Measurements from ENCODE around the gene OPCML.

OPCML gene

GRCh38 chr11:132913886-132914285, 618.4 kb downstream of the OPCML start:
- H3K79me2 ChIP-seq (ENCODE audit: control insufficient read depth, low read length): no peaks in the 10 kb centered on the region
- H3K9me3 ChIP-seq (ENCODE audit: control insufficient read depth, insufficient read depth, low read length): no peaks in the 10 kb centered on the region; the same call in 1 of the 2 replicates
- no peak overlapping the region for H3K27ac ChIP-seq (ENCODE audit: low read depth, low read length)
- no peaks in the 10 kb centered on the region for H3K36me3 ChIP-seq (ENCODE audit: control insufficient read depth, low read length)
- H3K27me3 ChIP-seq (ENCODE audit: control insufficient read depth, low read length): no peaks in the 10 kb centered on the region
- no peaks in the 10 kb centered on the region for H4K20me1 ChIP-seq (ENCODE audit: control insufficient read depth, insufficient read depth, low read depth, low read length)
- H3K4me1 ChIP-seq (ENCODE audit: control insufficient read depth, low read length): no peaks in the 10 kb centered on the region
- H3K4me2 ChIP-seq (ENCODE audit: low read length): no peak overlapping the region
- H3K4me3 ChIP-seq (ENCODE audit: low read length): no peak overlapping the region
- H3K9me2 ChIP-seq (replicated peaks; ENCODE audit: control insufficient read depth, low read length): no peaks in the 10 kb centered on the region
- TF ChIP-seq EZH2phosphoT487 (IDR thresholded peaks at IDR 0.05; ENCODE audit: borderline replicate concordance, low read length): no peak
- no peak for TF ChIP-seq CTCF (IDR thresholded peaks at IDR 0.05; ENCODE audit: low read depth, low read length, poor library complexity, severe bottlenecking)
- no peaks in the 10 kb centered on the region for H3F3A ChIP-seq (ENCODE audit: control insufficient read depth, insufficient read depth)

- Histone ChIP-seq H4K20me1 (ENCODE audit: control insufficient read depth, insufficient read depth, low read depth, low read length) (no peaks in the 10 kb centered on the region), H3K4me2 (ENCODE audit: low read length) (no peak overlapping the region), H3K27me3 (ENCODE audit: control insufficient read depth, low read length) (no peaks in the 10 kb centered on the region), H3K36me3 (ENCODE audit: control insufficient read depth, low read length) (no peaks in the 10 kb centered on the region), H3K4me1 (ENCODE audit: control insufficient read depth, low read length) (no peaks in the 10 kb centered on the region), H3F3A (ENCODE audit: control insufficient read depth, insufficient read depth) (no peaks in the 10 kb centered on the region), H3K9me3 (ENCODE audit: control insufficient read depth, insufficient read depth, low read length) (no peaks in the 10 kb centered on the region; the same call in 1 of the 2 replicates), H3K79me2 (ENCODE audit: control insufficient read depth, low read length) (no peaks in the 10 kb centered on the region), H3K27ac (ENCODE audit: low read depth, low read length) (no peak overlapping the region), H3K4me3 (ENCODE audit: low read length) (no peak overlapping the region), H3K9me2 (replicated peaks; ENCODE audit: control insufficient read depth, low read length) (no peaks in the 10 kb centered on the region)
- TF ChIP-seq EZH2phosphoT487 (IDR thresholded peaks at IDR 0.05; ENCODE audit: borderline replicate concordance, low read length): no peak
- no peak for TF ChIP-seq CTCF (IDR thresholded peaks at IDR 0.05; ENCODE audit: low read depth, low read length, poor library complexity, severe bottlenecking)
These were observed 619.0 kb downstream of the OPCML start for GRCh38 chr11:132913295-132913694.

GRCh38 chr11:132911186-132911585, 621.1 kb downstream of the OPCML start:
- H3K4me3 ChIP-seq (ENCODE audit: low read length): no peak overlapping the region
- H3K79me2 ChIP-seq (ENCODE audit: control insufficient read depth, low read length): no peaks in the 10 kb centered on the region
- TF ChIP-seq EZH2phosphoT487 (IDR thresholded peaks at IDR 0.05; ENCODE audit: borderline replicate concordance, low read length): no peak
- TF ChIP-seq CTCF (IDR thresholded peaks at IDR 0.05; ENCODE audit: low read depth, low read length, poor library complexity, severe bottlenecking): no peak
- no peak overlapping the region for H3K4me2 ChIP-seq (ENCODE audit: low read length)
- no peaks in the 10 kb centered on the region for H3K4me1 ChIP-seq (ENCODE audit: control insufficient read depth, low read length)
- H3F3A ChIP-seq (ENCODE audit: control insufficient read depth, insufficient read depth): no peaks in the 10 kb centered on the region
- no peaks in the 10 kb centered on the region for H3K36me3 ChIP-seq (ENCODE audit: control insufficient read depth, low read length)
- no peaks in the 10 kb centered on the region for H4K20me1 ChIP-seq (ENCODE audit: control insufficient read depth, insufficient read depth, low read depth, low read length)
- H3K27ac ChIP-seq (ENCODE audit: low read depth, low read length): no peak overlapping the region
- H3K27me3 ChIP-seq (ENCODE audit: control insufficient read depth, low read length): no peaks in the 10 kb centered on the region
- H3K9me2 ChIP-seq (replicated peaks; ENCODE audit: control insufficient read depth, low read length): no peaks in the 10 kb centered on the region
- H3K9me3 ChIP-seq (ENCODE audit: control insufficient read depth, insufficient read depth, low read length): no peaks in the 10 kb centered on the region; the same call in 1 of the 2 replicates

Data from DOHH2 (cell line).